ENCODE measurements around the gene MAPK14.

- TF ChIP-seq CTCF (IDR thresholded peaks at IDR 0.05; ENCODE audit: insufficient read depth, low read length) (no peak), GABPA (IDR thresholded peaks at IDR 0.05; ENCODE audit: low read depth) (no peak)
- TF ChIP-seq, protein P1, sequence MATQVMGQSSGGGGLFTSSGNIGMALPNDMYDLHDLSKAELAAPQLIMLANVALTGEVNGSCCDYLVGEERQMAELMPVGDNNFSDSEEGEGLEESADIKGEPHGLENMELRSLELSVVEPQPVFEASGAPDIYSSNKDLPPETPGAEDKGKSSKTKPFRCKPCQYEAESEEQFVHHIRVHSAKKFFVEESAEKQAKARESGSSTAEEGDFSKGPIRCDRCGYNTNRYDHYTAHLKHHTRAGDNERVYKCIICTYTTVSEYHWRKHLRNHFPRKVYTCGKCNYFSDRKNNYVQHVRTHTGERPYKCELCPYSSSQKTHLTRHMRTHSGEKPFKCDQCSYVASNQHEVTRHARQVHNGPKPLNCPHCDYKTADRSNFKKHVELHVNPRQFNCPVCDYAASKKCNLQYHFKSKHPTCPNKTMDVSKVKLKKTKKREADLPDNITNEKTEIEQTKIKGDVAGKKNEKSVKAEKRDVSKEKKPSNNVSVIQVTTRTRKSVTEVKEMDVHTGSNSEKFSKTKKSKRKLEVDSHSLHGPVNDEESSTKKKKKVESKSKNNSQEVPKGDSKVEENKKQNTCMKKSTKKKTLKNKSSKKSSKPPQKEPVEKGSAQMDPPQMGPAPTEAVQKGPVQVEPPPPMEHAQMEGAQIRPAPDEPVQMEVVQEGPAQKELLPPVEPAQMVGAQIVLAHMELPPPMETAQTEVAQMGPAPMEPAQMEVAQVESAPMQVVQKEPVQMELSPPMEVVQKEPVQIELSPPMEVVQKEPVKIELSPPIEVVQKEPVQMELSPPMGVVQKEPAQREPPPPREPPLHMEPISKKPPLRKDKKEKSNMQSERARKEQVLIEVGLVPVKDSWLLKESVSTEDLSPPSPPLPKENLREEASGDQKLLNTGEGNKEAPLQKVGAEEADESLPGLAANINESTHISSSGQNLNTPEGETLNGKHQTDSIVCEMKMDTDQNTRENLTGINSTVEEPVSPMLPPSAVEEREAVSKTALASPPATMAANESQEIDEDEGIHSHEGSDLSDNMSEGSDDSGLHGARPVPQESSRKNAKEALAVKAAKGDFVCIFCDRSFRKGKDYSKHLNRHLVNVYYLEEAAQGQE (IDR thresholded peaks at IDR 0.05; ENCODE audit: insufficient replicate concordance, low read depth): no peak
These were observed 83.9 kb downstream of the MAPK14 start for GRCh38 chr6:36111526-36111925.
